HepG2 (cell line): ENCODE data around the gene PUM1. TPM values are rescaled to one million over a fixed set of nuclear protein-coding genes. Genes with fewer than 3 reads are reported as not detected.

Experiments
- ATAC-seq: fragments of 200-7000 bp; cut with Tn5 transposase; 3 replicates; pipeline ENCODE4 v1.9.1; 2020; ENCODE audit warnings: mild to moderate bottlenecking, moderate library complexity
- BruUV-seq: library from RNA; stranded (reverse); fragments of 400-500 nt; replicated peaks from 2 replicates; lab custom pipeline; 2021; lab: Mats Ljungman, UMichigan
- CTCF ChIA-PET: fragments of 300-600 bp; formaldehyde crosslinking; extraction: SDS; loops from one replicate; lab custom pipeline; 2021; ENCODE audit warnings: low total read pairs, inconsistent platforms, low intra/inter-chr PET ratio; lab: Yijun Ruan, JAX
- POLR2A ChIA-PET: fragments of 350-600 bp; sonication (Branson Sonifier 250); formaldehyde crosslinking; loops from one replicate; lab custom pipeline; 2020; ENCODE audit warnings: antibody characterized with exemption, inconsistent platforms; lab: Yijun Ruan, JAX
- DNase-seq: peaks from one replicate; pipeline ENCODE4 v3.0.0-alpha.2; 2015; ENCODE audit warnings: low spot score
- FAIRE-seq: peaks from 3 replicates; lab custom pipeline; 2011; peaks lifted over from hg19 to GRCh38; lab: Jason Lieb, UNC
- H2AFZ ChIP-seq: one replicate; pipeline ENCODE4 v1.6.1; 2011; ENCODE audit warnings: low read length, inconsistent platforms
- H3K27ac ChIP-seq: fragments of 300-600 bp; 3 replicates; pipeline ENCODE4 v1.8.0; 2011; ENCODE audit warnings: mixed run types, mild to moderate bottlenecking, mixed read lengths, low read length, inconsistent platforms; ENCODE audit not compliant: insufficient read depth; ENCODE audit errors: extremely low read length
- H3K27me3 ChIP-seq, 2 experiments: fragments of 200-600 bp in 1 of 2; 2 replicates in 1 of 2; 3 replicates in 1 of 2; pipeline versions ENCODE4 v1.6.0 to v1.8.0; 2011; ENCODE audit warnings: low read length in 2 of 2, mild to moderate bottlenecking in 2 of 2, moderate library complexity in 2 of 2, inconsistent platforms in 1 of 2; ENCODE audit not compliant: insufficient read depth in 2 of 2, control insufficient read depth in 1 of 2
- H3K36me3 ChIP-seq, 2 experiments: fragments of 200-600 bp in 1 of 2; replicated peaks in 1 of 2; 2 replicates in 1 of 2; 3 replicates in 1 of 2; pipeline versions ENCODE4 v1.5.1 to v1.8.0; 2011; ENCODE audit warnings: low read length in 2 of 2, inconsistent platforms in 1 of 2; ENCODE audit not compliant: insufficient read depth in 2 of 2, control insufficient read depth in 1 of 2
- H3K4me1 ChIP-seq: 2 replicates; pipeline ENCODE4 v1.5.1; 2012; ENCODE audit warnings: low read length, inconsistent platforms; ENCODE audit not compliant: insufficient read depth
- H3K4me2 ChIP-seq: 2 replicates; pipeline ENCODE4 v1.6.0; 2011; ENCODE audit warnings: low read depth, low read length, inconsistent platforms
- H3K4me3 ChIP-seq, 3 experiments: fragments of 200-600 bp in 1 of 3; sonication (generic), shearing (Covaris generic) in 1 of 3; replicated peaks in 1 of 3; 2 replicates each; pipeline ENCODE4 v1.5.1; 2011 to 2016; ENCODE audit warnings: low read length in 3 of 3, inconsistent platforms in 2 of 3, low read depth in 2 of 3, mild to moderate bottlenecking in 2 of 3, control low read depth in 1 of 3, mixed read lengths in 1 of 3; ENCODE audit not compliant: insufficient read depth in 1 of 3
- H3K79me2 ChIP-seq: one replicate; pipeline ENCODE4 v1.6.1; 2011; ENCODE audit warnings: low read length, inconsistent platforms; ENCODE audit not compliant: insufficient read depth
- H3K9ac ChIP-seq: 2 replicates; pipeline ENCODE4 v1.6.0; 2011; ENCODE audit warnings: mild to moderate bottlenecking, low read depth, low read length, inconsistent platforms; ENCODE audit not compliant: insufficient read depth
- H3K9me3 ChIP-seq: 2 replicates; pipeline ENCODE4 v1.5.1; 2012; ENCODE audit warnings: mild to moderate bottlenecking, low read length
- H4K20me1 ChIP-seq: 2 replicates; pipeline ENCODE4 v1.6.0; 2011; ENCODE audit warnings: inconsistent platforms, mild to moderate bottlenecking, low read length, moderate library complexity; ENCODE audit not compliant: insufficient read depth
- EZH2 ChIP-seq: conservative IDR thresholded peaks from 2 replicates; pipeline ENCODE4 v1.6.1; 2012; ENCODE audit warnings: mild to moderate bottlenecking, low read depth, low read length, moderate library complexity
- HMGA1 ChIP-seq: sonication (generic); formaldehyde crosslinking; conservative IDR thresholded peaks from 2 replicates; pipeline ENCODE4 v1.4.0; 2020; ENCODE audit warnings: missing genetic modification reagents
- KLF16 ChIP-seq, 2 experiments: sonication (generic) in 1 of 2; formaldehyde crosslinking in 1 of 2; IDR thresholded peaks; 2 replicates each; pipeline versions ENCODE4 v1.6.1 to v1.8.0; 2016 to 2023; ENCODE audit warnings: missing genetic modification reagents in 2 of 2, missing compliant biosample characterization in 1 of 2
- RBM22 ChIP-seq: fragments of 200-400 bp; formaldehyde crosslinking; optimal IDR thresholded peaks from 2 replicates; pipeline ENCODE3; 2017; ENCODE audit warnings: mild to moderate bottlenecking, low read length, moderate library complexity
- ZNF629 ChIP-seq: sonication (generic); formaldehyde crosslinking; conservative IDR thresholded peaks from 2 replicates; pipeline ENCODE4 v1.5.0; 2020; ENCODE audit warnings: missing genetic modification reagents
- ZNF773 ChIP-seq: sonication (generic); formaldehyde crosslinking; IDR thresholded peaks from 2 replicates; pipeline ENCODE4 v1.4.0; 2020; ENCODE audit warnings: missing genetic modification reagents, borderline replicate concordance
- ZNF775 ChIP-seq: sonication (generic); formaldehyde crosslinking; IDR thresholded peaks from 2 replicates; pipeline ENCODE4 v1.4.0; 2020; ENCODE audit warnings: missing genetic modification reagents, mild to moderate bottlenecking, moderate library complexity, borderline replicate concordance
- ZSCAN22 ChIP-seq: sonication (generic); formaldehyde crosslinking; IDR thresholded peaks from 2 replicates; pipeline ENCODE4 v1.4.0; 2020; ENCODE audit warnings: mild to moderate bottlenecking, missing genetic modification reagents
- whole genome bisulfite sequencing: methylation state at CpG from one replicate; pipeline ENCODE4 v1.1.6; 2017; ENCODE audit warnings: low lambda C conversion rate; 5-methylcytosine and 5-hydroxymethylcytosine counted together
- in situ Hi-C: cut with HindIII; loops from 2 replicates; pipeline ENCODE4 v1.10.0; 2017; ENCODE audit warnings: low pct_unique_long_range_greater_than_20kb; ENCODE audit not compliant: extremely low pct_ligation_motif_present
- intact Hi-C: fragments of 100-400 bp; cut with micrococcal nuclease; formaldehyde crosslinking; loops from one replicate; pipeline ENCODE4 v1.10.0; 2022; ENCODE audit not compliant: unreplicated experiment
- polyA plus RNA-seq, 8 experiments: library from polyadenylated mRNA; depleted of rRNA in 3 of 8; stranded (reverse) in 7 of 8; unstranded in 1 of 8; fragments of >200 nt; fragmentation: Illumina TruSeq in 4 of 8; extraction: Trizol in 4 of 8; gene quantifications; 2 replicates each; pipeline versions ENCODE4 v1.2.1 to v1.2.3, GENCODE V29; 2011 to 2016; ENCODE audit warnings: low read depth in 4 of 8, missing spikeins in 1 of 8, mixed read lengths in 1 of 8; ENCODE audit not compliant: insufficient read depth in 1 of 8
- total RNA-seq, 5 experiments: library from RNA; depleted of rRNA; stranded (reverse); fragments of >200 nt; fragmentation: Illumina TruSeq; extraction: Trizol; gene quantifications; 2 replicates each; pipeline ENCODE4 v1.2.3, GENCODE V29; 2016; ENCODE audit warnings: low read depth in 1 of 5
- TF ChIP-seq, protein P1 (sequence below), 2 experiments: sonication (generic) in 1 of 2; formaldehyde crosslinking in 1 of 2; IDR thresholded peaks; 2 replicates each; pipeline versions ENCODE4 v1.5.1 to v1.6.1; 2011 to 2020; ENCODE audit warnings: borderline replicate concordance in 1 of 2, low read depth in 1 of 2, low read length in 1 of 2, mild to moderate bottlenecking in 1 of 2, missing genetic modification reagents in 1 of 2, moderate library complexity in 1 of 2
- TF ChIP-seq, protein P2 (sequence below): sonication (generic); formaldehyde crosslinking; IDR thresholded peaks from 2 replicates; pipeline ENCODE4 v1.4.0; 2020; ENCODE audit warnings: missing genetic modification reagents, borderline replicate concordance

The PUM1 gene
- total and polyA plus RNA-seq, 2 of the 13 experiments (the other 11 are each of a cell fraction or from before 2014, with no cell fraction given) = 64.7 to 91.0 TPM

DNA sequence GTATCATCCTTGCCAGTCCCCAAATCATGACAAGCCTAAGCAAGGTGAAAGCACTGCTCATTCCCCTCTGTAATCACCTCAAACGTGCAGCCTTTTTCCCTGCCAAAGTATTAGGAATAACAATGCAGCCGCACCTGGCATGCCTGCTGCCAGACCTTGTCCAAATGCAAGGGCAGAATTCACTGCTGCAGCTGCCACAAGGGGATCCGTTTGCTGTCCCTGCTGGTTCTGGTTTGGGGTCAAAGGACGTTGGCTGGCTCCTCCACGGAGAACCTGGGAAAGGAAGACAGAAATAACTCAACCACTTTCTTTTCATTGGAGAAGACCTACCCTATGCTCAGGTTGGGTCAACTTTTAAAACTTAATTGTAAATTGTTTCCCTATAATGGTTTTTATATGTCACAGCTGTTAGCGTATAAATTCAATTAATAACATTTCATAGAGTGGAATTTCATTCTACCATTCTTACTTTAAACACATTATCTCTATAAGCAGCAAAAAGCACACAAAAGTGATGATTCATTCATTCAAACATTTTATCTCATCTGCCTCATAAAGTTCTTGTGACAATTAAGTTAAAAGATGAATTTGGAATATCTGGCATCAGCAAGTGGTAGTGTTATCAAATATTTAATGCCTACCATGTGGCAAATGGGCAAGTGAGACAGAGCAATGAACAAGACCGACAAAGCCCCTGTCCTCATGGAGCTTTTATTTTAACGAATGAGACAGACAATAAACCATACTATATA, 97.1 kb downstream of the PUM1 start:
- 97% methylated on average over 8 of the region's 8 CpGs for WGBS
- peaks cover 57% of the 10 kb centered on the region for H4K20me1 ChIP-seq
- peaks cover 31% of the 10 kb centered on the region for H3K79me2 ChIP-seq
- H3K4me2 ChIP-seq = no peak overlapping the region
- H3K36me3 ChIP-seq = peaks cover 34 to 71% of the 10 kb centered on the region in 2 experiments
- no peak for ATAC-seq
- TF ChIP-seq KLF16 (CRISPR knock-in tag; IDR thresholded peaks at IDR 0.05) = no peak
- peak; percentile 14 for TF ChIP-seq RBM22
- no peak overlapping the region for H3K9ac ChIP-seq
- intact Hi-C loops = no loop called here
- no peaks in the 10 kb centered on the region for H3K9me3 ChIP-seq
- in situ Hi-C loops = no loop called here
- no peak for DNase-seq
- H3K4me3 ChIP-seq = no peak overlapping the region
- ChIA-PET POLR2A (no interaction called here), CTCF (no interaction called here)
- H3K27me3 ChIP-seq = no peaks in the 10 kb centered on the region
- no TSS peak for BruUV-seq
- no peaks in the 10 kb centered on the region; the same call in 1 of the 2 replicates for H3K4me1 ChIP-seq
- H3K27ac ChIP-seq = no peak overlapping the region
- H2AFZ ChIP-seq = no peak overlapping the region
- no peak for FAIRE-seq

DNA sequence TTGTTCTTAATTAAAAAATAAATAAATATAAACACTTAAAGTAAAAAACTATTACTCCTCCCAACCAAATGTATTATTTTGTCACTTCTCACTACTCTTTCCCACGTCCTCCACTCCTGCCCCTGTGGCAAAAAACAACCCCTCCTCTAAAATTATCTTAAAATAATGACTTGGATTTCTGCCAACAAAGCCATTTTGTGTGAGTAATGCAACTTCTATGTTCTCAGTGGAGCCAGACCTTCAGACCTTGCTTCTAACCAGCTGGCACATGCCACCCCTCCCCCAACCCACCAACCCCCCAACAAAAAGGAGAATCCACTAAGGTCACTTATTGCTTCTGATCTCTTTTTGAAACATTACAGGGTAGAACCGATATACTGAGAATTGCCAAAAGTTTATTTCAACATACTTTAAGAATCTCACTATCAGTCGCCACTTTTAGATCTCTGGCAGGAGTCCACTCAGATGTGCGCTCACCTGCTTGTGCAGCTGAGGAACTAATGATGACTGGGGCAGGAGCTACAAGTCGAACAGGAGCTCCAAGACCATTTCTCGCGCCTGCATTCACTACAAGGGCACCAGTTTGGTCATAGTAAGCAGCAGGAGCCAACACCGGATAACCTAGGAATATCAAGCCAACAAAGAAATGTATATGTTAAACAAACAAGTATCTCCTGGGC, 98.7 kb downstream of the PUM1 start:
- Histone ChIP-seq H3K27me3 (no peaks in the 10 kb centered on the region), H2AFZ (no peak overlapping the region), H3K79me2 (peaks cover 36% of the 10 kb centered on the region), H3K4me3 (no peak overlapping the region), H3K36me3 (peaks cover 34 to 81% of the 10 kb centered on the region in 2 experiments), H3K27ac (peak overlapping the region; percentile 2), H3K4me1 (no peaks in the 10 kb centered on the region; the same call in 1 of the 2 replicates), H3K9ac (no peak overlapping the region), H3K4me2 (no peak overlapping the region), H4K20me1 (peaks cover 55% of the 10 kb centered on the region), H3K9me3 (no peaks in the 10 kb centered on the region)
- TF ChIP-seq, protein P1, sequence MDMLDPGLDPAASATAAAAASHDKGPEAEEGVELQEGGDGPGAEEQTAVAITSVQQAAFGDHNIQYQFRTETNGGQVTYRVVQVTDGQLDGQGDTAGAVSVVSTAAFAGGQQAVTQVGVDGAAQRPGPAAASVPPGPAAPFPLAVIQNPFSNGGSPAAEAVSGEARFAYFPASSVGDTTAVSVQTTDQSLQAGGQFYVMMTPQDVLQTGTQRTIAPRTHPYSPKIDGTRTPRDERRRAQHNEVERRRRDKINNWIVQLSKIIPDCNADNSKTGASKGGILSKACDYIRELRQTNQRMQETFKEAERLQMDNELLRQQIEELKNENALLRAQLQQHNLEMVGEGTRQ (IDR thresholded peaks at IDR 0.05; ENCODE audit: low read depth, low read length) = no peak
- TF ChIP-seq, protein P1 (CRISPR knock-in tag; IDR thresholded peaks at IDR 0.05; ENCODE audit: borderline replicate concordance) = no peak
- TF ChIP-seq HMGA1 (CRISPR knock-in tag) (no peak), ZNF629 (CRISPR knock-in tag) (no peak), ZNF773 (CRISPR knock-in tag) (no peak), EZH2 (no peak), ZSCAN22 (no peak), ZNF775 (CRISPR knock-in tag) (no peak)
- TF ChIP-seq, protein P2, sequence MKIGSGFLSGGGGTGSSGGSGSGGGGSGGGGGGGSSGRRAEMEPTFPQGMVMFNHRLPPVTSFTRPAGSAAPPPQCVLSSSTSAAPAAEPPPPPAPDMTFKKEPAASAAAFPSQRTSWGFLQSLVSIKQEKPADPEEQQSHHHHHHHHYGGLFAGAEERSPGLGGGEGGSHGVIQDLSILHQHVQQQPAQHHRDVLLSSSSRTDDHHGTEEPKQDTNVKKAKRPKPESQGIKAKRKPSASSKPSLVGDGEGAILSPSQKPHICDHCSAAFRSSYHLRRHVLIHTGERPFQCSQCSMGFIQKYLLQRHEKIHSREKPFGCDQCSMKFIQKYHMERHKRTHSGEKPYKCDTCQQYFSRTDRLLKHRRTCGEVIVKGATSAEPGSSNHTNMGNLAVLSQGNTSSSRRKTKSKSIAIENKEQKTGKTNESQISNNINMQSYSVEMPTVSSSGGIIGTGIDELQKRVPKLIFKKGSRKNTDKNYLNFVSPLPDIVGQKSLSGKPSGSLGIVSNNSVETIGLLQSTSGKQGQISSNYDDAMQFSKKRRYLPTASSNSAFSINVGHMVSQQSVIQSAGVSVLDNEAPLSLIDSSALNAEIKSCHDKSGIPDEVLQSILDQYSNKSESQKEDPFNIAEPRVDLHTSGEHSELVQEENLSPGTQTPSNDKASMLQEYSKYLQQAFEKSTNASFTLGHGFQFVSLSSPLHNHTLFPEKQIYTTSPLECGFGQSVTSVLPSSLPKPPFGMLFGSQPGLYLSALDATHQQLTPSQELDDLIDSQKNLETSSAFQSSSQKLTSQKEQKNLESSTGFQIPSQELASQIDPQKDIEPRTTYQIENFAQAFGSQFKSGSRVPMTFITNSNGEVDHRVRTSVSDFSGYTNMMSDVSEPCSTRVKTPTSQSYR (CRISPR knock-in tag) = peak; percentile 59; the same call in 1 of the 2 replicates
- 97% methylated on average over 8 of the region's 8 CpGs for WGBS
- ChIA-PET POLR2A (no interaction called here), CTCF (no interaction called here)
- ATAC-seq (no peak), FAIRE-seq (no peak), DNase-seq (peak; percentile 20)
- BruUV-seq = no TSS peak
- intact Hi-C loops (no loop called here), in situ Hi-C loops (no loop called here)
